ENCODE data around the gene ABL1. TPM values are rescaled to one million over a fixed set of nuclear protein-coding genes. Genes with fewer than 3 reads are reported as not detected.
A peak's percentile ranks its signal among the peaks of the same experiment; 100 is the strongest.
"Not testable (repeated sequence)": the region's sequence is repeated elsewhere in the genome, so short reads cannot be mapped to it uniquely, and the experiment has no call there.

The ABL1 gene
- total RNA-seq = 33.0 TPM
- long read RNA-seq, partial matches to known transcripts = 16 of 16 reads
- long read RNA-seq, other reads (novel, unspliced or antisense) = 0 of 16 reads

GRCh38 chr9:130834371-130835336, at the start of gene ABL1:
Gene ABL1 (plus strand): TSS chr9:130835254. CDS start chr9:130835447, 193 bp downstream.
- DNase-seq (ENCODE audit: missing footprints) = peak; percentile 81
- ATAC-seq = peak; percentile 89
- intact Hi-C loops (cut with DNase I) = loop anchor here (2.0 to 10.0 kb wide), 2 partner anchors 26 to 120 kb away; no protein-coding TSS in a partner anchor

GRCh38 chr9:130785940-130786508, 49.0 kb upstream of the ABL1 start:
- intact Hi-C loops (cut with DNase I) = loop anchor here (5.0 kb wide), 1 partner anchor 69 kb away; no protein-coding TSS in a partner anchor
- ATAC-seq (no peak), DNase-seq (ENCODE audit: missing footprints) (no peak)

GRCh38 chr9:130786526-130786925, 48.5 kb upstream of the ABL1 start:
- no peak for ATAC-seq
- DNase-seq (ENCODE audit: missing footprints) = no peak
- intact Hi-C loops (cut with DNase I) = loop anchor here (5.0 kb wide), 1 partner anchor 69 kb away; no protein-coding TSS in a partner anchor

- no peak for ATAC-seq
- no peak for DNase-seq (ENCODE audit: missing footprints)
- intact Hi-C loops (cut with DNase I) = loop anchor here (5.0 kb wide), 1 partner anchor 73 kb away; no protein-coding TSS in a partner anchor
Observed at GRCh38 chr9:130789747-130790672, 45.0 kb upstream of the ABL1 start.

- no peak for DNase-seq (ENCODE audit: missing footprints)
- intact Hi-C loops (cut with DNase I) = no loop called here
- no peak for ATAC-seq
Observed at GRCh38 chr9:130791303-130791894, 43.7 kb upstream of the ABL1 start.

- DNase-seq (ENCODE audit: missing footprints) (no peak), ATAC-seq (no peak)
- intact Hi-C loops (cut with DNase I) = no loop called here
Observed at GRCh38 chr9:130793589-130793988, 41.5 kb upstream of the ABL1 start.

GRCh38 chr9:130794021-130794420, 41.0 kb upstream of the ABL1 start:
- ATAC-seq; intact Hi-C loops (cut with DNase I): not testable (repeated sequence)

GRCh38 chr9:130794423-130794822, 40.6 kb upstream of the ABL1 start:
- DNase-seq (ENCODE audit: missing footprints); intact Hi-C loops (cut with DNase I): not testable (repeated sequence)
- peak; percentile 46 for ATAC-seq

More at GRCh38 chr9:130794021-130794420, 41.0 kb upstream of the ABL1 start:
- DNase-seq (ENCODE audit: missing footprints) = not testable (repeated sequence)

GRCh38 chr9:130794923-130795495, 40.0 kb upstream of the ABL1 start:
- ATAC-seq = no peak
- intact Hi-C loops (cut with DNase I) = no loop called here
- DNase-seq (ENCODE audit: missing footprints) = no peak

GRCh38 chr9:130803116-130803515, 31.9 kb upstream of the ABL1 start:
- ATAC-seq; DNase-seq (ENCODE audit: missing footprints); intact Hi-C loops (cut with DNase I): not testable (repeated sequence)

GRCh38 chr9:130805510-130806326, 29.3 kb upstream of the ABL1 start:
- ATAC-seq = no peak
- intact Hi-C loops (cut with DNase I) = no loop called here
- DNase-seq (ENCODE audit: missing footprints) = no peak

- intact Hi-C loops (cut with DNase I) = no loop called here
- ATAC-seq (no peak), DNase-seq (ENCODE audit: missing footprints) (no peak)
Observed at GRCh38 chr9:130806327-130806716, 28.7 kb upstream of the ABL1 start.

- intact Hi-C loops (cut with DNase I) = no loop called here
- DNase-seq (ENCODE audit: missing footprints) (no peak), ATAC-seq (no peak)
Observed at GRCh38 chr9:130810609-130811136, 24.4 kb upstream of the ABL1 start.

- intact Hi-C loops (cut with DNase I) = no loop called here
- no peak for DNase-seq (ENCODE audit: missing footprints)
- peak; percentile 26 for ATAC-seq
Observed at GRCh38 chr9:130815242-130815808, 19.7 kb upstream of the ABL1 start.

- DNase-seq (ENCODE audit: missing footprints) (no peak), ATAC-seq (no peak)
- intact Hi-C loops (cut with DNase I) = no loop called here
Observed at GRCh38 chr9:130817914-130818313, 17.1 kb upstream of the ABL1 start.

- intact Hi-C loops (cut with DNase I) = no loop called here
- DNase-seq (ENCODE audit: missing footprints) (no peak), ATAC-seq (no peak)
Observed at GRCh38 chr9:130820135-130820738, 14.8 kb upstream of the ABL1 start.
